Measurements from ENCODE around the gene CORO1C.

Gene CORO1C

GRCh38 chr12:108724054-108724889, 7.0 kb downstream of the CORO1C start:
- no peak for DNase-seq

- DNase-seq, result no peak
These were observed 8.1 kb downstream of the CORO1C start for GRCh38 chr12:108722992-108723766.

DNA sequence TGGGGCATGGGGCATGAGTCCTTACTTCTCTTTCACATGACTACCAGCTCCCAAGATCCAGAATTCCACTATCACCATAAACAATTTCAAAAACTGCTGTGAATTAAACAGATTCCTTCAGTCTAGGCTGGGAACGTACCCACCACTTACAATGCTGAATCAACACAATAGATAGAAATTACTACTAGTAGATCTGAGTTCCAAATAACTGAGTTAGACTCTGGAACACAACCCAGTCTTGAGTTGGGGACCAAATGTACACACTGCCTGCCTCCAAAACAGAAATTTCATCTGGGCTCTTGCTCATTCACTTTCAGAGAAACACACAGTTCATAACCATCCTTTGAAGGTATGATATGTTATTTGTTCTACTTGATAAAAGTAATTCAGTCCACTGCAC, 8.9 kb downstream of the CORO1C start:
- no peak for DNase-seq

DNA sequence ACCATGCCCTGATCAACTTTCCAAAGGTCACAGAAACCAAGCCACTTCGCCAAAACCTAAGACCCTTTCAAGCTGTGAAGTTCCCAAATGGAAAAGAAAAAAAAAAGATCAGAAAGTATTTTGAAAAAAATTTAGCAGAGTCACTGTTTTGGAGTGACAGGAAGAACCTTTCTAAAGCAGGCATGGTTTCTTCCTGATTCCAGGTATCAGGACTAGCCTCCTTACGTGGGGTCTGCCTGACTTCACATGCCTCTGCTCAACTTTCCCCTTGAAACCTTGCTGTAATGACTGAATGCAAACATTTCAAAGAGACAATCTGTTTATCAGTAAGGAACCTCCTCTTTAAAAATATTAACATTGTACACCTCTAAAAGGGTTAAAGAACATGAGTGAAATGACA, 9.5 kb downstream of the CORO1C start:
- DNase-seq, result no peak

DNA sequence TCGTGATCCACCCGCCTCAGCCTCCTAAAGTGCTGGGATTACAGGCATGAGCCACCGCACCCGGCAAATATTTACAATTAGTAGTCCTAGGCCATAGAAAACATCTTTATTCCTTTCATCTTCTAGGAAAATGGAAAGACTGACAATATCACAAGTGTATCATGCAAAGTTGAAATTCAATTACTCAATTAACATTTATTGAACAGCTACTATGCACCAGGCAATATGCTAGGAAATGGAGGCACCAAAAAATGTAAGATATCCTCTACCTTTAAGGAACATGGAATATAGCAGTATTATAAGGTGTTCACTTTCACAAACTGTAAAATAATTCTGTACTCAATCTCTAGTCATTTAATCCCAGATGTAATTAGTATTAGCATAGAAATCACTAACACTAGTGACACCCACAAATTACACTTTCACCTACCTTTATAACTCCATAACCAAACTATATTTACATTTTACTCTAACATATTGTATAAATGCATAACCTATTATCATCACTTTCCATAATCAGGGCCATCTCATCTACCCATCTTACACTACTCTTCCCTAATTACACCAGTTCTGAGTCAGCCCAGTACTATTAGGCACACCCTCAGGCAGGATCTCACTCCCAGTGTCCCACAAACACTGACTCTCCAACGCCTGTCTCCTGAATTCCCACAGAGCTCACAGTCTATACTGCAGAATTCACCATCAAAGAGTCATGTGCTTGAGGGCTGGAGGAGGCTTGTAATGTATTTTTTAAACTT, 10.4 kb downstream of the CORO1C start:
- no peak for DNase-seq

DNA sequence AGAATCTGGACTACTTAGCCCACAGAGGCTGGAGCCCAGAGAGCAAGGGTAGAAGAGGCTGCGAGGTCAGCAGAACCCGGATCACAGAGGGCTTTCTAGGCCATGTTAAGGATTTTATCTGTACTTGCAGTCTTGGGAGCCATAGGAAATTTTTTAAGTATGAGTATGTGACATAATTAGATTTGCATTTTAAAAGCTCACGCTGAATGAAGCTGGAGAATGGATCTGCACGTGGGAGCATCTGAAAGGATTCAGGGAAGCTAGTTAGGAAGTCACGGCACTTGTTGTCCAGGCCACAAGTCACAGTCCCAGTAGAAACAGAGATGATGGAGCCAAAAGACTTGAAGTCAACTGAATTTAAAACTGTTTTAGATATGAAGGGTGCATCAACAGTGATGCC, 14.1 kb downstream of the CORO1C start:
- no peak for DNase-seq

- no peak for DNase-seq
These were observed 16.5 kb downstream of the CORO1C start for GRCh38 chr12:108714866-108715265.

GRCh38 chr12:108713471-108713870, 17.8 kb downstream of the CORO1C start:
- DNase-seq, result no peak

DNA sequence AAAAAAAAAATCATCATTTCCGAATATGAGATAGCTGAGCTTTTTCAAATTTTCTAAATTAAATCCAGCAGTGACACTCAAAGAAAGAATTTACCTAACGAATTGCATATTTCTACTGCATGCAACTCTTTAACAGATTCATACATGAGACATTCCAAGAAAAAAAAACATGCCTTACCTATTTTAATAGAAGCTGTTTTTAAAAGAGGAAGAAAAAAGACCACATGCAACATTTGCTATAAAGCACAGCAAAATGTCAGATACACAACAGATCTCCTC, 18.5 kb downstream of the CORO1C start:
- DNase-seq, result no peak

- DNase-seq, result no peak
These were observed 19.0 kb downstream of the CORO1C start for GRCh38 chr12:108712165-108712924.

- DNase-seq, result no peak
These were observed 19.7 kb downstream of the CORO1C start for GRCh38 chr12:108711489-108712164.

- DNase-seq, result no peak
These were observed 21.6 kb downstream of the CORO1C start for GRCh38 chr12:108709697-108710096.

- no peak for DNase-seq
These were observed 26.8 kb downstream of the CORO1C start for GRCh38 chr12:108704527-108704926.

DNA sequence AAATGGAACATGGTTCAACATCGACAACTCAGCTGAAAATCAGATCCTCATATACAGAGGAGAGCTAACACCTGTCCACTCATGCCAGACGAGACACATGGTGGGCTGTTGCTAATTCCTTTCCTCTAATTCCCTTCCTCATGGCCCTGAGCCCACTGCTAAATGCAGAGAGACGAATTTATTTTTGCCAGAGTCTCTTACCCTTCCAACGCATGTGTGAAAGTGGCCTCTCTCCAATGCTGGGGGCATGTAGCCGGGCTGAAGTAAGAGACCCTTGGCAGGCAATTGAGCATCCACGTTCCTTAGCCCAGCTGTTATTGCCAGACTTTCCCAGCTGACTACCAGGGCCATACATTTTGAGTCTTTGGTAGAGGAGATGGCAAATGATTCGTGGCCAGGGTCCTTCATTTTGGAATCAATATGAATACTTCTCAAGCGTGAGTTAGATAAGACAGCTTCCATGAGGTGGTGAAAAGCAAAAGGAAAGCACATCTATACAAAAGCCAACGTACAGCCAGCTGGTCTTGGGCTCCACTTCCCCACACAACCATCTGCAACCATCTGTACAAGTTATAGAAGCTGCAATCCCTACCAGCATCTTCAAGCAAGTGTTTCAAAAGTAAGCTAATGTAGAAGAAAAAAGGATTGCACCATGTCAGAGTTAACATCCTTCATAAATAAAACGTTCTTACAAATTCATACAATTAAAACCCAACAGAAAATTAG, 28.6 kb downstream of the CORO1C start:
- DNase-seq, result no peak

DNA sequence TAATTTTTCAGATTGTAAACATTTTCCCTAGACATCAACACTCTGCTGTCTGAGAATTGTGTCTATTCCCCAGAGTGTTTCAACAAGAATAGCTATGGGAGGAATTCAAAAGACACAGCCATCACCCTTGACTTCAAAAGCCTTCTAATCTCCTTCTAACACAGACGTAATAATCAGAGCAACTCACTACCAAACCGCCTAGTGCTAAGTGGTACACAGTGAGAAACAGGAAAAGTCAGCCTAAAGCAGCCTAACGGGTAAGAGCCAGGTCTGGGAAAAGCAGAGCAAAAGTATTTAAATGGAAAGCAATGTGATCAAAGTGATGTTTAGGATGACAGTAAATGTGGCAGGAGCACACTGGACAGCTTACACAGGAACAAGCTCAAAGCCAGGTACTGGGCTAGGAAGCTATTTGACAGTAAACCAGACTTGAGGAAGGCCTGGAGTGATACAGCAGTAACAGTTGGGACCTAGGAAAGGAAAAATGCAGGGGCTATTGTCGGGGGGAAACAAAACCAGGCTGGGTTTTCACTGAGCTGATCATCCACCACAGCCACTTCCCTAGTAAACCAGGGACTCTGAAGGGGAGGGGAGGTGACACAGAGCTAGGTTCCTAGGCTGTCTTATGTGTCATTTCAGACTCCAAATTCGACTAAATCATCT, 29.4 kb downstream of the CORO1C start:
- DNase-seq, result no peak

GRCh38 chr12:108700833-108701541, 30.3 kb downstream of the CORO1C start:
- no peak for DNase-seq

DNA sequence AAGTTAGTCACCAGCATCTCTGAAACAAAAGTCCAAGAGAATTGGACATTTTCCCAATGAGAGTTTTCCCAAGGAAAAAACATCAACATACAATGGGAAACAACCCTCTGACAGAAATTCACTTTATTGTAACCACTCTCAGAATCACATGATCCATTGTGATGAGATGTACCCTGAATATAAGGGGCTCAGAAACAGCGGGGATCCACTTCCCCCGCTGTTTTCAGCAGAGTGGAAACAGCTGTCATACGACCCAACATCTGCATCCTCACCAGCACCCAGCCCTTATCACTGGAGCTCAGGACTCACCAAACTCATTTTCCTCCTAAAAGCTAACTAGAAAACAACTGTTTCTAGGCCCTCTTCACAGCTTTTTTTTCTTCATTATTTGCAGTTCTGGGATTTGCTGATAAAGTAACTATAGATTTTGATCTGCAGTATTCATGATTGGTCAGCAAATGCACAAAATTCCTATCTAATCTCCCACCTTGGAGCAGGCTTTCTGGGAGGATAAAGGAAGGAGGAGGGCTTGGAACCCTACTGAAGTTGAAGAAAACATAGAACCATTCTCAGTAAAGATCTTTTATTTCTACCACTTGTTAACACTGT, 31.3 kb downstream of the CORO1C start:
- no peak for DNase-seq

- no peak for DNase-seq
These were observed 33.4 kb downstream of the CORO1C start for GRCh38 chr12:108697905-108698304.

DNA sequence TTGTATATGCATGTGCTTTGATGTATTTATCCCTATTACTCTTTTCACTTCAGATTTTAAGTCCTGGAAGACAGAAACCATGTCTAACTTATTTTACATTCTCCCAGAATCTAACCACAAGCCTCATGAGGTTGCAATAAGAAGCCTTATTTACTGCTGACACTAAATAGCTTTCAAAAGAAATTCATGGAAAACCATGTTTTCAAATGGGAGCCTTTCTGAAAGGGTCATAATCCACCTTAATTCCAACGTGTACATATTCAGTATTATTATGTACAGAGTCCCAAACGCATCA, 34.4 kb downstream of the CORO1C start:
- no peak for DNase-seq
